Activated CD4-positive, alpha-beta T cell treated with anti-CD3 and anti-CD28 coated beads for 24 hours (primary cell): ENCODE data around the gene ZNF283.
"Not testable (repeated sequence)": the region's sequence is repeated elsewhere in the genome, so short reads cannot be mapped to it uniquely, and the experiment has no call there.

Source experiments
- DNase-seq, 2 donors: peaks; one replicate each; pipeline ENCODE4 v3.0.0-alpha.2; 2020; ENCODE audit warnings: low read depth in 2 of 2

Gene ZNF283

DNA sequence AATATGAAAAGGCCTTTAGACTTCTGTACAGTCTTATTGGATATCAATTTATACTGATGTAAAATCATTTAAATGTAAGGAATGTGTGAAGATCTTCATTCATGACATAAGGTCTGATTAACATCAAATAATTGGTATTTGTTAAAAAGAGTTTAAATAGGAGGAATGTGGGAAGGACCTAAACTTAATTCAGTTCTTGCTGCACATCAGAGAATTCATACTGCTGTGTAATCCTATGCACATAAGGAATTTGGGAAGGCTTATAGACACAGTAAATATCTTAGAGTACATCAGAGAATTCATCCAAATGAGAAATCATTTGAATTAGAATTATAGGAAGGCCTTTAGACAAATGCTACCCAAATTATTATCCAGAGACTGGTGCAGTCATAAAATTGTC lies 21.7 kb downstream of the ZNF283 start:
- DNase-seq: no peak

DNA sequence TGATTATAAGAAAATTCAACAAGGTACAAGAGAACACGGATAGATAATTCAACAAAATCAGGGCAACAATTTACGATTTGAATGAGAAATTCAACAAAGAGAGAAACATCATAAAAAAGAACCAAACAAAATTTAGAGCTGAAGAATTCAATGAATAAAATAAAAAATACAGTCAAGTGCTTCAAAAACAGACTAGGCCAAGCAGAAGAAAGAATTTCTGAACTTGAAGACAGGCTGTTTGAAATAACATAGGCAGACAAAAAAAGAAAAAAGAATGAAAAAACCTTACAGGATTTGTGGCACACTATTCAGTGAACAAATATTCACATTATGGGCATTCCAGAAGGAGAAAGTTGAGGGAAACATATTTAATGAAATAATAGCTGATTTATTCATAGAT lies 31.1 kb downstream of the ZNF283 start:
- DNase-seq: no peak

DNA sequence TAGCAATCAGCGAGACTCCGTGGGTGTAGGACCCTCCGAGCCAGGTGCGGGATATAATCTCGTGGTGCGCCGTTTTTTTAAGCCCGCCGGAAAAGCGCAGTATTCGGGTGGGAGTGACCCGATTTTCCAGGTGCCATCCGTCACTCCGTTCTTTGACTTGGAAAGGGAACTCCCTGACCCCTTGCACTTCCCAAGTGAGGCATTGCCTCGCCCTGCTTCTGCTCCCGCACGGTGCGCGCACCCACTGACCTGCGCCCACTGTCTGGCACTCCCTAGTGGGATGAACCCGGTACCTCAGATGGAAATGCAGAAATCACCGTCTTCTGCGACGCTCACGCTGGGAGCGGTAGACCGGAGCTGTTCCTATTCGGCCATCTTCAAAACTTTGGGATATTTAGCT lies 39.8 kb downstream of the ZNF283 start:
- not testable (repeated sequence) for DNase-seq

DNA sequence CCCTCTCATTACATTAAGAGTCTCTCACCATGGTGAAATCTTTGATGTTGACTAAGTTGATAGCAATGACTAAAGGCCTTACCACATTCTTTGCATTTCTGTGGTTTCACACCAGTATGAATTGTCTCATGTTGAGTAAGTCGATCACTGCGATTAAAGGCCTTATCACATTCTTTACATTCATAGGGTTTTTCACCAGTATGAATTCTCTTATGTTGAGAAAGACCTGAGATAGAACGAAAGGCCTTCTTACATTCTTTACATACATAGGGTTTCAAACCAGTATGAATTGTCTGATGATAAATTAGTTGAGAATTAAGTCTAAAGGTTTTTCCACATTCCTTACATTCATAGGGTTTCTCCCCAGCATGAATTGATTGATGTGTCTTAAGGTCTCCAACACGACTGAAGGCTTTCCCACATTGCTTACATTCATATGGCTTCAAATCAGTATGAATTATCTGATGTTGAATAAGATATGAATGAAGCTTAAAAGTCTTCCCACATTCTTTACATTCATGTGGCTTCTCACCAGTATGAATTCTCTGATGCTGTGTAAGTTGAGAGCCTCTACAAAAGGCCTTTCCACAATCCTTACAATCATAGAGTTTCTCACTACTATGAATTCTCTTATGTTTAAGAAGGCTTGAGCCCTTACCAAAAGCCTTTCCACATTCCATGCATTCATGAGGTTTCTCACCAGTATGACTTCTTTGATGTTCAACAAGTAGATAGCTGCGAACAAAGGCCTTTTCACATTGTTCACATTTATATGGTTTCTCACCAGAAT lies 45.6 kb downstream of the ZNF283 start:
- no peak for DNase-seq

DNA sequence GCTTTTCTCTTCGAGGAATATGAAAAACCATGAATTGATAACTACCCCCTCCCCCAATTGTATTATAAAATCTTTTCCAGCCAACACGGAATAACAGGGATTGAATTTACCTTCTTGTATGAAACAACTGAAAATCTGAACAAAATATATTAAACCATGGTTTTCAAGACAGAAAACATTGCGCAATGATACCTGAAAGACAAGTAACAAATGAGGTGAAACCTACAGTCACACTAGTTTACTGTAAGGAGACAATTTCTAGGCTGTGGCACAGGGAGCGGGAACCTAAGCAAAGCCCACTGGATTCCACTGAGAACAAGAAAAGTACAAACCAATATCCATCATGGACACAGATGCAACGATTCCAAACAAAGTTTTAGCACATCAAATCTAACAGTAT lies 53.4 kb downstream of the ZNF283 start:
- no peak for DNase-seq

DNA sequence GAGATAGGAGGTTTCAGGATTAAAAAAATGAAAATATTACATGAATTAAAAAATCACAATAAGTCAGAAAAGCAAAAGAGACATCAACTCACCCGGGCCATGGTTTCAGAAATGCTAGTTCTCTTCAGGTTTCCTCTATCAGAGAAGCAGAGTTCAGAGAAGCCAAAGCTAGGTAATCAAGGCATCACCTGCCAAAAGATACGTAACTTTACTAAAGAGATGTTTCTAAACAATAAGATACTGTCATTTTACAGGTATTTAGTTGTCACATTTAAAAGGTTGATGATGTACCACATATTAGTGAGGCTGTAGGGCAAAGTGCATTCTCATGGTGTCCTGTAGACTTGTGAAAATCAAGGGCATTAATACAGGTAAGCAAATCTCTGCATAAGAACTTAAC lies 56.7 kb downstream of the ZNF283 start, which contains the start of gene ZNF404:
Gene ZNF404 (minus strand): TSS at position 101 of the 400 bp plus-strand sequence.
- no peak for DNase-seq

DNA sequence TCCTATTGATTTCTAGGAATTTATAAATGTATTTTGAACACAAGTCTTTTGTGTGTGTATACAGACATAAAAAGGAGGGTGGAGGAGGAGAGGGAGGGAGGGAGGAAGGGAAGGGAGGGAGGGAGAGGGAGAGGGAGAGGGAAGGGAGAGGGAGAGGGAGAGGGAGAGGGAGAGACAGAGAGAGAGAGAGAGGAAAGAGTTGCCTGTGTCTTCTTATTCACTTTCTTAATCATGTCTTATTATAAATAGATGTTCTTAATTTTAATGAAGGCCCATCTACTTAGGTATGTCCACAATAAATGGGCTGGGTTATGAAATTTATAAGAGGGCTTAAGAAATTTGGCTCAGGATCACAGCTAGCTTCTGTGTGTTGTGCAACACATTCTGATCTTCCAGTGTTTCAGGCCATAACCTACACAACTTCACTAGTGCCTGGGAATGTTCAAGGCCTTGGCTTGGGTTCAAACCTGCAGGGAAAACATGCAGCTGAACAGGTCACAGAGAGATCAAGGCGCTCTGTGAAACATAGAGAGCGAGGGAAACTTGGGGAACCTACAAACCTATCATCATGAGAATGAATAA lies 68.7 kb downstream of the ZNF283 start:
- no peak for DNase-seq
